Measurements from ENCODE around the gene ZNF772.

DNA sequence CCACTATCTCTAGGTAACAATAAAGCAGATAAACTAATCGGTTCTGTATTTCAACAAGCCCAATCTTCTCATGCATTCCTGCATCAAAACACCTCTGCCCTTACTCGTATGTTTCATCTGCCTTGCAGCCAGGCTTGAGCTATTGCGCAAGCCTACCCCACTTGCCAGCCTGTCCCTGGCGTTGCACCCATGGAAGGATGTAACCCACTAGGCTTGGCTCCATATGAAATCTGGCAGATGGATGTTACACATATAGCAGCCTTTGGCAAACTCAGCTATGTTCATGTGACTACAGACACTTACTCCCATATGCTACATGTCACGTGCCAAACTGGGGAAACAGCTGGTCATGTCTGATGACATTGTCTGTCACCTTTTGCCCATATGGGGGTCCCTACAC lies 37.9 kb upstream of the ZNF772 start:
- no peak for TF ChIP-seq CTCF (IDR thresholded peaks at IDR 0.05; ENCODE audit: control extremely low read depth in 1 of 3, insufficient read depth in 1 of 3, low read depth in 1 of 3, low read length in 3 of 3)
- no peak for TF ChIP-seq TCF12 (IDR thresholded peaks at IDR 0.05; ENCODE audit: low read depth, low read length)
- TF ChIP-seq CEBPB (IDR thresholded peaks at IDR 0.05; ENCODE audit: low read depth, low read length): peak; percentile 50; the same call in 1 of the 2 replicates
- no peak for TF ChIP-seq POLR2A (IDR thresholded peaks at IDR 0.05; ENCODE audit: control extremely low read depth in 1 of 2, low read depth in 2 of 2, low read length in 2 of 2)
- no peak for TF ChIP-seq KDM1A (IDR thresholded peaks at IDR 0.05; ENCODE audit: borderline replicate concordance, low read length)
- no peak for TF ChIP-seq EP300 (IDR thresholded peaks at IDR 0.05; ENCODE audit: borderline replicate concordance in 1 of 2, low read depth in 2 of 2, low read length in 2 of 2)
- no peak for TF ChIP-seq SIN3A (conservative IDR thresholded peaks at IDR 0.05 in 1 of 2, IDR thresholded peaks at IDR 0.05 in 1 of 2; ENCODE audit: low read depth in 1 of 2, low read length in 2 of 2)

Data from H1 (cell line).